Stimulated activated CD4-positive, alpha-beta T cell treated with anti-CD3 and anti-CD28 coated beads, Interleukin-1b, Interleukin-23, amount 100 ng/mL, for 24 hours (primary cell): ENCODE measurements around the gene TRAPPC6A.

Experiments used
- DNase-seq, 4 experiments: peaks; one replicate each; pipeline ENCODE4 v3.0.0-alpha.2; 2020; ENCODE audit warnings: low read depth in 4 of 4, low spot score in 1 of 4

The TRAPPC6A gene

DNA sequence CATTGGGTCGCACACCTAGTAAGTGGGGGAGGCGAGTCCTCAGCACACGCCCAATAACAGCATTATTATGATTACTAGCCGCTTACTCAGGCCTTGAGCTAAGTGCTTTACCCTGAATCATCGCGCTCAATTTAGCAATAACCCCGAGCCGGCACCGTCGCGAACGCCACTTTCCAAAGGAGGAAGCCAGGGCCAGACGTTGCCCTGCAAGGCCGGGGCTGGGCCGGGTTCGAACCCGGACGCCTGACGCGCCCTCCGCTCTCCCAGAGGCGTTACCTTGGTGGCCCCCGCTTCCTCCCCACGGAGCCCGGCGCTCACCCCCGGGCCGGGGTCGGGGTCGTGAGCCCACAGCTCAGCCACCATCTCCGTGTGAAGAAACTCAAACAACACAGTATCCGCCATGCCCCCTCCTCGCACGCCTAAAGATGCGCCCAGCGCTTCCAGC is at the start of gene TRAPPC6A:
Gene TRAPPC6A, minus strand, starts transcription at position 421 of the 445 bp plus-strand sequence. Its CDS starts 19 bp downstream, at position 402.
- DNase-seq: no peak

- no peak for DNase-seq
Observed at GRCh38 chr19:45224645-45225044, 46.6 kb upstream of the TRAPPC6A start.

DNA sequence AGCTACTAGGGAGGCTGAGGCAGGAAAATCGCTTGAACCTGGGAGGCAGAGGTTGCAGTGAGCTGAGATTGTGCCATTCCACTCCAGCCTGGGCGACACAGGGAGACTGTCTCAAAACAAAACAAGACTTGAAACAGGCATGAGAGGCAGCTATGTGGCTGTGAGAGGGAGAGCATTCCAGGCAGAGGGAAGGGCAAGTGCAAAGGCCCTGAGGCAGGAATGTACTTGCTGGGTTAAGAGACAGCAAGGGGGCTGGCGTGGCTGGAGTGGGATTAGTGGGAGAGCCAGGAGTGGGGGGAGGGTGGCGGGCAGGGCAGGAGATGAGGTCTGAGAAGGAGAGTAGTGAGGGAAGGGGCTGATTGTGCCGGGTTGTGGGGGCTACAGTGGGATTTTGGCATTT is 45.8 kb upstream of the TRAPPC6A start:
- DNase-seq: no peak

DNA sequence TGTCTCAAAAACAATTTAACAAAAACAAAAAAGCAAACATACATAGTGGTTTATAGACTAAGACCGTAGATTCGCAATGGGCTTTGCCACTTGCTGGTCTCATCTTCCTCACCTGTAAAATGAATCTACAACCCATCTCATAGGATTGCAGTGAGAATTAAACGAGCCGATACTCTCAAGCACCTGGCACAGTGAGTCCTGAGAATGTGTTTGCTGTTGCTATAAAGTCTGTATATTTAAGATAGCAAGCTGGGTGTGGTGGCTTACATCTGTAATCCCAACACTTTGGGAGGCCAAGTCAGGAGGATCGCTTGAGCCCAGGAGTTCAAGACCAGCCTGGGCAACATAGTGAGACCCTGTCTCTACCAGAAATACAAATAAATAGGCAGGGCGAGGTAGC is 44.7 kb upstream of the TRAPPC6A start:
- DNase-seq: no peak

- DNase-seq: no peak
Observed at GRCh38 chr19:45218911-45219743, 41.1 kb upstream of the TRAPPC6A start.

GRCh38 chr19:45218426-45218825 is 40.4 kb upstream of the TRAPPC6A start:
- DNase-seq: no peak

DNA sequence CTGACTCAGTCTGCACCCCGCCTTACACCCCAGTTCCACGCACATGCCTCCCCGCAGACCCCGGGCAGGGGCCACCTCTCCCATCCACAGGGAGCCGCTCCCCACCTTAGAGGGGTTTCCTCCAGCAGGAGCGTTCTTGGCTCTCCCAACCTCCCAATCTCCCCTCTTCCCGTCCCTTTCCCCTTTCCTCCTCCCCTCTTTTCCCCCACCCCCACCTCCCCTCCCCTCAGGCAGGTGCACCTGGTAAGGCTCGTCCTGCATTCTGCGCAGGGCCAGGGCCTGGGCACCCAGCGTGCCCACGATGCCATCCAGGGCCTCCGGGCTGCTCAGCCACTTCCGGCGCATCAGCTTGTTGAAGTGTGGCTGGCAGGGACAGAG is 39.9 kb upstream of the TRAPPC6A start:
- DNase-seq: no peak

GRCh38 chr19:45217193-45217956 is 39.3 kb upstream of the TRAPPC6A start:
- no peak for DNase-seq

- DNase-seq: no peak
Observed at GRCh38 chr19:45216667-45217066, 38.6 kb upstream of the TRAPPC6A start.

DNA sequence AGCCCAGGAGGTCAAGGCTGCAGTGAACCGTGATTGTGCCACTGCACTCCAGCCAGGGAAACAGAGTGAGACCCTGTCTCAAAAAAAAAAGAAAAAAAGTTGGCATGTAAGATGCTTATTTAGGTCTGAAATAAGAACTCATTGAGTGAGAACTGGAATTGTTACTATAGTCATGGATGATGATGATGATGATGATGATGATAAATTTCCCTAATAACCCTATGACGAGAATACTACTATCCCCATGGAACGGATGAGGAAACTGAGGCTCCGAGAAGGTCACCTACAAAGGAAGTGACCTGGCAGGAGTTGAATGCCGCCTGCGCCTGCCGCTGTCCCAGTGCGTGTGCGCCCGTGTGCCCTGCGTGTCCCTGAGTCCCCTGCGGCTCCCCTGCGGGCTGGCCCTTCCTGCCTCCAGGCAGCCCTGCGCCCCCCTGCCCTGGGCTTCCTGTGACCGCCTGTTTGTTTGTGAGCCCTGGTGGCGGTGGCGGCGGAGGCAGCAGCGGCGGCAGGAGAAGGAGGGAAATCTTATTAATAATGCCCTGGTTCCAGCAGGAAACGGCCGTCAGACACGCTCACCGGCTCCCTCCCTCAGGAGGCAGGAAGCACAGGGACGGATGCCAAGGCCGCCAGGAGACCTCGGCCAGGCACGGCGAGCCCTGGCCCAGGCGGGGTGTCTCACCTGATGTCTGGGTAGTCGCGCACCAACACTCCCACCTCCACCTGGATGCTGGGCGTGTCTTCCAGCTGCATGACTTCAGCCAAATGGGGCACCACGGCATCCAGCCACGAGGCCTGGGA is 37.6 kb upstream of the TRAPPC6A start:
- no peak for DNase-seq

DNA sequence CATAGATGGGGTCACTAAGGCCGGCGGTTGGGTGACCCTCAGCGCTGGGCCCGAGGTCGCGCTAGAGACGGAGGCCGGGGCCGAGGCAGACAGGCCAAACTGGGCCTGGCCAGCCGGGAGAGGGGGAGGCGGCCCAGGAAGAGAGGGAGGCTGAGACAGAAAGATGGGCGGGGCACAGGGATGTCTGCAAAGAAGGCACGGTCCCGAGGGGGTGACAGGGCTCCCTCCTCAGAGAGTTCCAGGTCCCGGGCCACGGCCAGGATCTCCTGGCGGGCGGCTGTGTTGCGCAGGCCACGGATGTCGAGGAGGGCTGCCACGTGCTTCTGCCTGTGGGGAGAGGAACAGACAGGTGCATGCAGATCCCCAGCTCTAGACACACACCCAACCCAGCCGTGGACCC is 35.0 kb upstream of the TRAPPC6A start:
- no peak for DNase-seq

DNA sequence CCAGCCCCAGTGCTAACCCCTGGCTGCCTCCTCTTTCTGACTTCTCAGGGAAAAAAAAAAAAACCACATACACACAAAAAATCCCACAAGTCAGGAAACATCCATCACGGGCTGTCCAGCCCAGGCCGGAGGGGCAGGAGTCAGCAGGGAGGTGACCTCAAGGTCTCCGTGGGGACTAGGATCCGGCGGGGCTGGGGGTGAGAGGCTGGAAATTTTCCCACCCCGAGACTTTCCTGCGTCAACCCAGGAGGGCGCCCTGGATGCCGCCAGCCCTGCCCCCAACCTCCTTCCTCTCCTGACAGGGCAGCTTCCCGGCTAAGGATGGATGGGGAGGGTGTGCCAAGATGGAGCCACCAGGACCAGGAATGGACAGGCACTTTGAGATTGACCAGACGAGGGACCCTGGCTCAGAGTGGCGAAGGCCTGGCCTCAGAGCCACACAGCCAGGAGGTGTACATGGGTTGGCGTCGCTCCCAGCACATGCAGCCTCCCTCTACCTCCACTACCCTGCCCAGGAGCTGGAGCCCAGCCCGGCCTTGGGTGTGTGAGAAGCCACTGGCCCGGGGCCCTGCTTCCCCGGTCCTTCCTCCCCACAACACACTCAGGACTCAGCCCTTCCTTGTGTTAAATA is 33.8 kb upstream of the TRAPPC6A start:
- no peak for DNase-seq

- DNase-seq: no peak
Observed at GRCh38 chr19:45206328-45206727, 28.3 kb upstream of the TRAPPC6A start.

DNA sequence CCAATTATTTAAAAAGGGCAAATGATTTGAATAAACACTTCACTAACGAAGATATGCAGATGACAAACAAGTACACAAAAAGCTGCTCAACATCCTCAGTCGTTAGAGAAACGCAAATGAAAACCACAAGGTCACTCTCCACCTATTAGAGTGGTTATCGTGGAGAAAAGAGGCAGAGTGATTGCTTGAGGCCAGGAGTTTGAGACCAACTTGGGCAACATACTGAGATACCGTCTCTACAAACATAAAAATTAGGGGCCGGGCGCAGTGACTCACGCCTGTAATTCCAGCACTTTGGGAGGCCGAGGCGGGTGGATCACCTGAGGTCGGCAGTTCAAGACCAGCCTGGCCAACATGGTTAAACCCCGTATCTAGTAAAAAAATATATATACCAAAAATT is 27.8 kb upstream of the TRAPPC6A start:
- DNase-seq: no peak

GRCh38 chr19:45202637-45203036 is 24.6 kb upstream of the TRAPPC6A start:
- no peak for DNase-seq

- no peak for DNase-seq
Observed at GRCh38 chr19:45200568-45200967, 22.5 kb upstream of the TRAPPC6A start.

- no peak for DNase-seq
Observed at GRCh38 chr19:45195764-45196163, 17.7 kb upstream of the TRAPPC6A start.

- DNase-seq: no peak
Observed at GRCh38 chr19:45191375-45191774, 13.3 kb upstream of the TRAPPC6A start.

GRCh38 chr19:45189971-45190370 is 11.9 kb upstream of the TRAPPC6A start:
- no peak for DNase-seq

DNA sequence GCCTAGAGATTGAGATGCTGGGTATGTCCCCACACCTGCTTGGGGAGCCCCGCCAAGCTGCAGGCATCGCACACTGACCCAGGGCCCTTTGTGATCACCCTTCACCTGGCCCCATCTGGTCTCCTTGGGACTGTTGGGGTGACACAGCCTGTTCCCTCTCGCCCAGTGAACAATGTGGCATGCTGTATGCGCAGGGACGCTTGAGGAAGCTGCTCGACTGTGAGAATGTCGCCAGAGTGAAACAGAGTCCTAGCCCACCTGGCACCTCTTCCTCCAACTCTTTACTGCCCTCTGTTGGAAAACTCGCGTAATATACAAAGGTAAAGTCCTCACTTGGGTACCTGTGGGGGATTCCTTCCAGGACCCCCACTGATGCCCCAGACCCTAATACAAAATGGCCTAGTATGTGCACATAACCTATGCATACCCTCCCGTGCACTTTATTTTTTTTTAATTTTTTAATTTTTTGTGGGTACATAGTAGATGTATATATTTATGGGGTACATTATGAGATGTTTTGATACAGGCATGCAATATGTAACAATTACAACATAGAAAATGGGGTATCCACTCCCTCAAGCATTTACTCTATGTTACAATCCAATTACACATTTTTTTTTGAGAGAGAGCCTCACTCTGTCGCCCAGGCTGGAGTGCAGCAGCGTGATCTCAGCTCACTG is 9.5 kb upstream of the TRAPPC6A start:
- no peak for DNase-seq
